ENCODE measurements around the gene MT3. TPM values are rescaled to one million over a fixed set of nuclear protein-coding genes. Genes with fewer than 3 reads are reported as not detected.

MT3 gene
- total RNA-seq, 1 donor from 2014 or later, result not detected

DNA sequence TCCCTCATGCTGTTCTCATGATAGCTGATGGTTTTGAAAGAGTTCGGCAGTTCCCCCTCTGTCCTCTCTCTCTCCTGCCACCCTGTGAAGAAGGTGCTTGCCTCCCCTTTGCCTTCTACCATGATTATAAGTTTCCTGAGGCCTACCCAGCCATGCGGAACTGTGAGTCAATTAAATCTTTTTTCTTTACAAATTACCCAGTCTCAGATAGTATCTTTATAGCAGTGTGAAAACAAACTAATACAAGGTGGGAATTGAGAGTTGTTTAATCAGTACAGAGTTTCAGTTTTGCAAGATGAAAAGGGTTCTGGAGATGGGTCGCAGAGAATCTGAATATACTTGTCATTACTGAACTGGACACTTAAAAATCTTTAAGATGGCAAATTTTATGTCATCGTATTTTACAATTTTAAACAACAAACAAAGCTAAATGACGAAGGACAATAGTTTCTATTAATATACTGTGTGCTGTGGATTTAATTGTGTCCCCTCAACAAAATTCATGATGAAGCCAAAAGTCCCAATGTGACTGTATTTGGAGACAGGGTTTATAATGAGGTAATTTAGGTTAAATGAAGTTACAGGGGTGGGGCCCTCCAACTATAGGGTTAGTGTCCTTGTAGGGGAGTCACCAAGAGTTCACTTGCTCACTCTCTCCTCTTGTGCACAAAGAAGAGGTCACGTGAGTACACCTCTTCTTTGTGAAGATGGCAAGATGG lies 4.4 kb downstream of the MT3 start:
- Mint-ChIP-seq H3K4me3 (no peak overlapping the region), H3K27me3 (ENCODE audit: low read depth) (peaks cover 83% of the 10 kb centered on the region), H3K9me3 (peaks cover 21% of the 10 kb centered on the region), H3K4me1 (peaks cover 9% of the 10 kb centered on the region), H3K27ac (no peak overlapping the region), H3K36me3 (no peaks in the 10 kb centered on the region)
- TF ChIP-seq, protein P1, sequence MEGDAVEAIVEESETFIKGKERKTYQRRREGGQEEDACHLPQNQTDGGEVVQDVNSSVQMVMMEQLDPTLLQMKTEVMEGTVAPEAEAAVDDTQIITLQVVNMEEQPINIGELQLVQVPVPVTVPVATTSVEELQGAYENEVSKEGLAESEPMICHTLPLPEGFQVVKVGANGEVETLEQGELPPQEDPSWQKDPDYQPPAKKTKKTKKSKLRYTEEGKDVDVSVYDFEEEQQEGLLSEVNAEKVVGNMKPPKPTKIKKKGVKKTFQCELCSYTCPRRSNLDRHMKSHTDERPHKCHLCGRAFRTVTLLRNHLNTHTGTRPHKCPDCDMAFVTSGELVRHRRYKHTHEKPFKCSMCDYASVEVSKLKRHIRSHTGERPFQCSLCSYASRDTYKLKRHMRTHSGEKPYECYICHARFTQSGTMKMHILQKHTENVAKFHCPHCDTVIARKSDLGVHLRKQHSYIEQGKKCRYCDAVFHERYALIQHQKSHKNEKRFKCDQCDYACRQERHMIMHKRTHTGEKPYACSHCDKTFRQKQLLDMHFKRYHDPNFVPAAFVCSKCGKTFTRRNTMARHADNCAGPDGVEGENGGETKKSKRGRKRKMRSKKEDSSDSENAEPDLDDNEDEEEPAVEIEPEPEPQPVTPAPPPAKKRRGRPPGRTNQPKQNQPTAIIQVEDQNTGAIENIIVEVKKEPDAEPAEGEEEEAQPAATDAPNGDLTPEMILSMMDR (IDR thresholded peaks at IDR 0.05; ENCODE audit: unreplicated experiment), result no peak
- no peak for DNase-seq (ENCODE audit: low spot score in 2 of 2, unreplicated experiment in 2 of 2)

DNA sequence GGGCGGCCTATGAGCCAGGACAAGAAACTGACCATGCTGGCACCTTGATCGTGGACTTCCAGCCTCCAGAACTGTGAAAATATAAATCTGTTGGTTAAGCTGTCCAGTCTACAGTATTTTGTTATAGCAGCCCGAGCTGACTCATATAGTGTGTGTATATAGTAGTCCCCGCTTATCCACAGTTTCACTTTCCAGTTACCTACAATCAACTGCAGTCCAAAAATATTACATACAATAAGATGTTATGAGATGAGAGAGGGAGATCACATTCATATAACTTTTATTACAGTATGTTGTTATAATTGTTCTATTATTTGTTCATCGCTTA lies 4.9 kb downstream of the MT3 start:
- Mint-ChIP-seq H3K4me1 (peaks cover 7% of the 10 kb centered on the region), H3K27ac (no peak overlapping the region), H3K27me3 (ENCODE audit: low read depth) (peaks cover 77% of the 10 kb centered on the region), H3K36me3 (no peaks in the 10 kb centered on the region), H3K9me3 (peaks cover 21% of the 10 kb centered on the region), H3K4me3 (no peak overlapping the region)
- TF ChIP-seq, protein P1 (IDR thresholded peaks at IDR 0.05; ENCODE audit: unreplicated experiment), result no peak
- no peak for DNase-seq (ENCODE audit: low spot score in 2 of 2, unreplicated experiment in 2 of 2)

DNA sequence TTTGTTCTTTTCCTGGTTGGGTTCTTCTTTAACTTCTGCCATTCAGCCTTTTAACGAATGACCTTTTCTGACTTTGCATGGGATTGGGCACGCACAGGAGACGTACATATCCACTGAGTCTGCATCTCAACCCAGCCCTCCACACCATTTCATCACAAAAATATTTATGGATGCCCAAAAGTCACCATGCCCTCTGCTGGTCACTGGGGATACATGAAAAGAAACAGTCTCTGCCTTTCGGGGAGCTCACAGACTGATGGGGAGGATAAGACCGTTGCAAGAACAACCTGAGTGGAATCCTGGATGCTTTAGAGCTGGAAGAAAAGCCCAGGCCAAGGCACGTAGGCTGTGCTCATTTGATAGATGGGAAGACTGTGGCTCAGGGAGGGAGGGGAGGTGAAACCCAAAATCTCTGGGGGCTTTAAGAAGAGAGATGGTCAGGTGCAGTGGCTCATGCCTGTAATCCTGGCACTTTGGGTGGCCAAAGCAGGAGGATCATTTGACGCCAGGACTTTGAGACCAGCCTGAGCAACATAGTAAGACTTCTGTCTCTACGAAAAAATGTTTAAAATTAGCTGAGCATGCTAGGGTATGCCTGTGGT lies 11.2 kb downstream of the MT3 start:
- Mint-ChIP-seq H3K27ac (no peak overlapping the region), H3K36me3 (no peaks in the 10 kb centered on the region), H3K27me3 (ENCODE audit: low read depth) (peaks cover 45% of the 10 kb centered on the region), H3K4me3 (no peak overlapping the region), H3K9me3 (peaks cover 12% of the 10 kb centered on the region), H3K4me1 (no peaks in the 10 kb centered on the region)
- TF ChIP-seq, protein P1 (IDR thresholded peaks at IDR 0.05; ENCODE audit: unreplicated experiment), result peak; percentile 18
- no peak for DNase-seq (ENCODE audit: low spot score in 2 of 2, unreplicated experiment in 2 of 2)

DNA sequence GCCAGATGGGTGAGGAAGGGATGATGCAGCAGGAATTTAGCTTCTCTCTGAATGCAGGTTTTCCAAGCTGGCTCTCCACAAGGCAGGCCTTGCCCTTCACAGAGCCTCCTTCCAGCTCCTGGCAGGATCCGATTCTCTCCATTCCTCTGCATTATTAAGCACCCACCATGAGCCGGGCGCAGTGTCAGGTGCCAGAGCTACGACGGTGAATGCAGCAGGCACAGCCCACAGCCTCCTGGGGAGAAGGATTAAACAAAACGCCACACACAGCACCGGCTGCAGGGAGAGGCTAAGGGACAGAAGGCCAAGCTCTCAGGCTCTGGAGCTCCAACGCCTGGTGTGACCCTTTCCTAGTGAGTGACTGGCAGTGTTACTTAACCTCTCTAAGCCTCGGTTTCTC lies 12.0 kb downstream of the MT3 start:
- Mint-ChIP-seq H3K4me3 (no peak overlapping the region), H3K4me1 (no peaks in the 10 kb centered on the region), H3K27me3 (ENCODE audit: low read depth) (peaks cover 37% of the 10 kb centered on the region), H3K27ac (no peak overlapping the region), H3K36me3 (no peaks in the 10 kb centered on the region), H3K9me3 (peaks cover 12% of the 10 kb centered on the region)
- TF ChIP-seq, protein P1 (IDR thresholded peaks at IDR 0.05; ENCODE audit: unreplicated experiment), result no peak
- DNase-seq (ENCODE audit: low spot score in 2 of 2, unreplicated experiment in 2 of 2), result no peak

DNA sequence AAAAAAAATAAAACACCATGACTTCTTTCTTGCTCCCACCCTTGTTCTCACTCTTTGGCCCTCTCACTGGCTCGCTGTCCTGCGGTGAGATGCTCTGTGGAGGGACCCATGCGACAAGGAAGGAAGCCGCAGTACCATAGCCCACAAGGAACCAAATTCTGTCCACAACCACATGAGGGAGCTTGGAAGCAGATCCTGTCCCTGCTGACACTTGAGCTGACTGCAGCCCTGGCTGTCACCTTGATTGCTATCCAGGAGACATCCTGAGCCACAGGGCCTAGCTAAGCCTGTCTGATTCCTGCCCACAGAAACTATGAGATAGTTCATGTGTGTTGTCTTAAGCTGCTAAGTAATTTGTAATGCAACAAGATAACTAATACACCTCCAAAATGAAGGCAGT lies 14.3 kb downstream of the MT3 start:
- H3K36me3 Mint-ChIP-seq, result no peaks in the 10 kb centered on the region
- H3K27ac Mint-ChIP-seq, result no peak overlapping the region
- TF ChIP-seq, protein P1 (IDR thresholded peaks at IDR 0.05; ENCODE audit: unreplicated experiment), result no peak
- H3K4me3 Mint-ChIP-seq, result no peak overlapping the region
- H3K4me1 Mint-ChIP-seq, result peaks cover 18% of the 10 kb centered on the region
- no peak for DNase-seq (ENCODE audit: low spot score in 2 of 2, unreplicated experiment in 2 of 2)
- H3K9me3 Mint-ChIP-seq, result no peaks in the 10 kb centered on the region
- H3K27me3 Mint-ChIP-seq (ENCODE audit: low read depth), result peaks cover 20% of the 10 kb centered on the region
